ENCODE measurements around the gene GPN3.
"Not testable (repeated sequence)": the region's sequence is repeated elsewhere in the genome, so short reads cannot be mapped to it uniquely, and the experiment has no call there.

- TF ChIP-seq PBX2 (CRISPR knock-in tag; IDR thresholded peaks at IDR 0.05); SRSF4 (IDR thresholded peaks at IDR 0.05; ENCODE audit: low read depth, low read length, poor library complexity, severe bottlenecking); TAF1 (CRISPR knock-in tag; IDR thresholded peaks at IDR 0.05); ZBTB33 (CRISPR knock-in tag; IDR thresholded peaks at IDR 0.05); FOXK2 (IDR thresholded peaks at IDR 0.05); TERF1 (CRISPR knock-in tag; IDR thresholded peaks at IDR 0.05): not testable (repeated sequence)
Observed at GRCh38 chr12:110420644-110421043, 47.4 kb downstream of the GPN3 start.

Measured in HepG2 (cell line).